Testis (tissue), 2 donors: ENCODE data around the gene TIGD3.

Experiments used
- POLR2A ChIP-seq: fragments of 450-650 bp; IDR thresholded peaks from one replicate; pipeline ENCODE4 v1.6.1; 2017; ENCODE audit warnings: antibody characterized with exemption, mild to moderate bottlenecking, moderate library complexity
- TF ChIP-seq, protein P1 (sequence below), 3 experiments: fragments of 450-650 bp in 2 of 3; fragments of 200-600 bp in 1 of 3; sonication (generic) in 1 of 3; IDR thresholded peaks; one replicate each; pipeline ENCODE4 v1.5.1; 2016 to 2019; ENCODE audit warnings: antibody characterized with exemption in 3 of 3, mild to moderate bottlenecking in 2 of 3, moderate library complexity in 1 of 3

DNA sequence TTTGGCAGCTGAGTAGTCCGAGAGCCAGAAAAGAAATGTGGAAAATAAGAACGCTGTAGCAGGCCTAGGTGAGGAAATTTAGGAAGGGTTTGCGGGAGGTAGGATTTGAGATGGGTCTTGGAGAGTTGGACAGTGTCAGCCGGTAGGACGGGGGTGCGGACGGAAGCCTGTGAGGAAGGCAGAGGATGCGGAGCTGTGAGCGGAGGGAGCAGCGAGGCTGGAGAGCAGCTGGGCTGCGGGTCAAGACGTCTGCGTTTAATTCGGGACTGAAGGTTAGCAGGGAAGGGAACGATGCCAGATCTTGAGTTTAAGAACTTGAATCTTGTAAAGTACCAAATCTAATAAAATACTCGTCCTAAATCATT lies 669 bp upstream of the TIGD3 start:
- TF ChIP-seq, protein P1, sequence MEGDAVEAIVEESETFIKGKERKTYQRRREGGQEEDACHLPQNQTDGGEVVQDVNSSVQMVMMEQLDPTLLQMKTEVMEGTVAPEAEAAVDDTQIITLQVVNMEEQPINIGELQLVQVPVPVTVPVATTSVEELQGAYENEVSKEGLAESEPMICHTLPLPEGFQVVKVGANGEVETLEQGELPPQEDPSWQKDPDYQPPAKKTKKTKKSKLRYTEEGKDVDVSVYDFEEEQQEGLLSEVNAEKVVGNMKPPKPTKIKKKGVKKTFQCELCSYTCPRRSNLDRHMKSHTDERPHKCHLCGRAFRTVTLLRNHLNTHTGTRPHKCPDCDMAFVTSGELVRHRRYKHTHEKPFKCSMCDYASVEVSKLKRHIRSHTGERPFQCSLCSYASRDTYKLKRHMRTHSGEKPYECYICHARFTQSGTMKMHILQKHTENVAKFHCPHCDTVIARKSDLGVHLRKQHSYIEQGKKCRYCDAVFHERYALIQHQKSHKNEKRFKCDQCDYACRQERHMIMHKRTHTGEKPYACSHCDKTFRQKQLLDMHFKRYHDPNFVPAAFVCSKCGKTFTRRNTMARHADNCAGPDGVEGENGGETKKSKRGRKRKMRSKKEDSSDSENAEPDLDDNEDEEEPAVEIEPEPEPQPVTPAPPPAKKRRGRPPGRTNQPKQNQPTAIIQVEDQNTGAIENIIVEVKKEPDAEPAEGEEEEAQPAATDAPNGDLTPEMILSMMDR (IDR thresholded peaks at IDR 0.05), result no peak
- no peak for TF ChIP-seq POLR2A
